GM12891 (cell line): ENCODE measurements around the gene NIP7.

Experiments used
- POLR2A ChIP-seq: IDR thresholded peaks from 2 replicates; pipeline ENCODE4 v1.6.1; 2011; ENCODE audit warnings: low read depth, low read length, control low read depth
- POLR2AphosphoS5 ChIP-seq: IDR thresholded peaks from 2 replicates; pipeline ENCODE4 v1.6.1; 2011; ENCODE audit warnings: low read depth, low read length, control low read depth
- TAF1 ChIP-seq: IDR thresholded peaks from 2 replicates; pipeline ENCODE4 v1.6.1; 2011; ENCODE audit warnings: low read depth, low read length, control low read depth

GRCh38 chr16:69323415-69323814, 16.2 kb upstream of the NIP7 start:
- TF ChIP-seq POLR2AphosphoS5 (no peak), POLR2A (no peak), TAF1 (no peak)
